Testis (tissue), 3 donors: Measurements from ENCODE around the gene CFAP58. TPM values are rescaled to one million over a fixed set of nuclear protein-coding genes. Genes with fewer than 3 reads are reported as not detected.
"Not testable (repeated sequence)": the region's sequence is repeated elsewhere in the genome, so short reads cannot be mapped to it uniquely, and the experiment has no call there.

Source experiments
- DNase-seq: peaks from one replicate; pipeline ENCODE4 v3.0.0-alpha.2; 2019
- H3K27ac ChIP-seq, 2 donors: fragments of 200-600 bp; sonication (generic); one replicate each; pipeline ENCODE4 v1.5.1; 2019
- H3K27me3 ChIP-seq: fragments of 200-600 bp; sonication (generic); one replicate; pipeline ENCODE4 v1.5.1; 2019
- H3K36me3 ChIP-seq: fragments of 200-600 bp; sonication (generic); one replicate; pipeline ENCODE4 v1.5.1; 2017; ENCODE audit warnings: low read depth; ENCODE audit errors: missing control alignments
- H3K4me1 ChIP-seq: fragments of 200-600 bp; sonication (generic); one replicate; pipeline ENCODE4 v1.5.1; 2019
- H3K4me3 ChIP-seq, 2 donors: fragments of 200-600 bp; sonication (generic); one replicate each; pipeline ENCODE4 v1.5.1; 2017 to 2019
- H3K9me3 ChIP-seq: fragments of 200-600 bp; sonication (generic); one replicate; pipeline ENCODE4 v1.5.1; 2017
- POLR2A ChIP-seq: fragments of 450-650 bp; IDR thresholded peaks from one replicate; pipeline ENCODE4 v1.6.1; 2017; ENCODE audit warnings: antibody characterized with exemption, mild to moderate bottlenecking, moderate library complexity
- WGBS, 2 donors: methylation state at CpG; one replicate each; pipeline ENCODE4 v1.1.5; 2018; 5-methylcytosine and 5-hydroxymethylcytosine counted together
- intact Hi-C: fragments of 100-400 bp; cut with DNase I; formaldehyde crosslinking; loops from one replicate; pipeline ENCODE4 v1.15.1; 2023; ENCODE audit warnings: low total_unique reads
- polyA plus RNA-seq: library from polyadenylated mRNA; stranded (reverse); fragments of 350-450 nt; fragmentation: Illumina TruSeq; extraction: RNeasy Lipid Tissue Mini Kit (QIAGEN cat#74804); gene quantifications from one replicate; pipeline ENCODE4 v1.2.3, GENCODE V29; 2014; ENCODE audit warnings: low read depth, low replicate concordance; ENCODE audit not compliant: insufficient read depth
- total RNA-seq, 2 donors: library from RNA; depleted of rRNA; stranded (reverse); fragments of >200 nt; gene quantifications; one replicate each; pipeline ENCODE4 v1.2.3, GENCODE V29; 2016
- TF ChIP-seq, protein P1 (sequence below), 3 experiments: fragments of 450-650 bp in 2 of 3; fragments of 200-600 bp in 1 of 3; sonication (generic) in 1 of 3; IDR thresholded peaks; one replicate each; pipeline ENCODE4 v1.5.1; 2016 to 2019; ENCODE audit warnings: antibody characterized with exemption in 3 of 3, mild to moderate bottlenecking in 2 of 3, moderate library complexity in 1 of 3

CFAP58 gene
- total and polyA plus RNA-seq, 3 donors from 2014 or later: 10.1 to 16.3 (median 14.6) TPM

DNA sequence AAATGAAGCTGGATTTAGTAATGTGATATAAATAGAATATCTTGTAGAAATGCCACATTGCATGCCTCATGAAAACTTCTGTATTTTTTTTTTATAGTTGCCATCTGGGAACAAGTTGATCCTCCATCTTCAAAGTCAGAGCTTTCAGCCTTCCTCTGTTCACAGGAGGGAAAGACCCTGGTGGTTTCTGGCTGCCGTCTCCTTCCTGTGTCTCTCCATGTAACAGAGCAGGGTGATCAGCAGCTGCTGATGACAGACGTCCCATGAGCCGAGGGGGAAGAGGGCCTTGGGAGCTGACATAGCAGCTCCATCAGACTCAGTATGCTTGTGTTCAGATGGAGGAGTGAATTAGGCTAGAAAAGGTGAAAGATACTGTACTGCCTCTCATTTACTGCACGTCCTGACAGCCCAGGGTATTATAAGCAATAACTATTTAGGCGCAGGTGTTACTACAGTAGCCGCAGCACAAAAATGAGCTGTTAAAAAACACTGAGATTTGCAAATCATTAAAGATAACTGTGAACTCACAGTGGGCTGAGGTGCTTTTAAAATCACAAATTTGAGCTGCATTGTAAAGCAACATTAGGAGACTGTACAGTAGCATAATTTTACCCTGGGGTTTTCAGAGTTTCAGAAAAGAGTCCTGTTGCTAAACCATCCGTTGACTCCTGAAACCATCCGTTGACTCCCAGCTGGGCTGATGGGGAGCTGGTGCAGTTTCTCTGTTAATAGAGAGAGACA, 103.3 kb downstream of the CFAP58 start:
- intact Hi-C loops: no loop called here
- no peaks in the 10 kb centered on the region for H3K36me3 ChIP-seq
- WGBS, 2 donors: 63 to 74% methylated on average over 8 of the region's 8 CpGs
- H3K27me3 ChIP-seq: no peaks in the 10 kb centered on the region
- no peak overlapping the region for H3K4me3 ChIP-seq
- TF ChIP-seq, protein P1, sequence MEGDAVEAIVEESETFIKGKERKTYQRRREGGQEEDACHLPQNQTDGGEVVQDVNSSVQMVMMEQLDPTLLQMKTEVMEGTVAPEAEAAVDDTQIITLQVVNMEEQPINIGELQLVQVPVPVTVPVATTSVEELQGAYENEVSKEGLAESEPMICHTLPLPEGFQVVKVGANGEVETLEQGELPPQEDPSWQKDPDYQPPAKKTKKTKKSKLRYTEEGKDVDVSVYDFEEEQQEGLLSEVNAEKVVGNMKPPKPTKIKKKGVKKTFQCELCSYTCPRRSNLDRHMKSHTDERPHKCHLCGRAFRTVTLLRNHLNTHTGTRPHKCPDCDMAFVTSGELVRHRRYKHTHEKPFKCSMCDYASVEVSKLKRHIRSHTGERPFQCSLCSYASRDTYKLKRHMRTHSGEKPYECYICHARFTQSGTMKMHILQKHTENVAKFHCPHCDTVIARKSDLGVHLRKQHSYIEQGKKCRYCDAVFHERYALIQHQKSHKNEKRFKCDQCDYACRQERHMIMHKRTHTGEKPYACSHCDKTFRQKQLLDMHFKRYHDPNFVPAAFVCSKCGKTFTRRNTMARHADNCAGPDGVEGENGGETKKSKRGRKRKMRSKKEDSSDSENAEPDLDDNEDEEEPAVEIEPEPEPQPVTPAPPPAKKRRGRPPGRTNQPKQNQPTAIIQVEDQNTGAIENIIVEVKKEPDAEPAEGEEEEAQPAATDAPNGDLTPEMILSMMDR (IDR thresholded peaks at IDR 0.05): no peak
- no peak for TF ChIP-seq POLR2A
- DNase-seq: no peak
- no peak overlapping the region for H3K27ac ChIP-seq
- no peaks in the 10 kb centered on the region for H3K9me3 ChIP-seq
- no peaks in the 10 kb centered on the region for H3K4me1 ChIP-seq

- Histone ChIP-seq H3K9me3 (no peaks in the 10 kb centered on the region), H3K4me1 (no peaks in the 10 kb centered on the region), H3K36me3 (no peaks in the 10 kb centered on the region), H3K4me3 (no peak overlapping the region), H3K27ac (no peak overlapping the region), H3K27me3 (no peaks in the 10 kb centered on the region)
- TF ChIP-seq POLR2A: no peak
- TF ChIP-seq, protein P1 (IDR thresholded peaks at IDR 0.05): no peak
- WGBS, 2 donors: 85 to 91% methylated on average over 3 of the region's 3 CpGs
- no peak for DNase-seq
- intact Hi-C loops: no loop called here
These were observed 103.9 kb downstream of the CFAP58 start for GRCh38 chr10:104457543-104457828.

GRCh38 chr10:104465575-104465974, 111.9 kb downstream of the CFAP58 start:
- H3K4me3 ChIP-seq, DNase-seq, H3K27ac ChIP-seq, intact Hi-C loops, H3K4me1 ChIP-seq, H3K9me3 ChIP-seq, H3K36me3 ChIP-seq, H3K27me3 ChIP-seq: not testable (repeated sequence)

- H3K4me1 ChIP-seq, DNase-seq, H3K27ac ChIP-seq, H3K4me3 ChIP-seq, H3K27me3 ChIP-seq, H3K36me3 ChIP-seq, intact Hi-C loops, H3K9me3 ChIP-seq: not testable (repeated sequence)
- 86 to 97% methylated on average over 2 of the region's 2 CpGs for whole genome bisulfite sequencing, 2 donors
These were observed 115.2 kb downstream of the CFAP58 start for GRCh38 chr10:104468818-104469217.

- Histone ChIP-seq H3K4me3 (no peak overlapping the region), H3K4me1 (no peaks in the 10 kb centered on the region), H3K9me3 (no peaks in the 10 kb centered on the region), H3K36me3 (no peaks in the 10 kb centered on the region), H3K27ac (no peak overlapping the region), H3K27me3 (no peaks in the 10 kb centered on the region)
- intact Hi-C loops: no loop called here
- DNase-seq: no peak
- TF ChIP-seq, protein P1 (IDR thresholded peaks at IDR 0.05): no peak
- TF ChIP-seq POLR2A: no peak
- 94 to 100% methylated on average over 1 of the region's 1 CpG for WGBS, 2 donors
These were observed 118.9 kb downstream of the CFAP58 start for GRCh38 chr10:104472505-104472904.
